Cardiac muscle cell (in vitro differentiated cells and primary cell): Measurements from ENCODE around the gene MBNL2. TPM values are rescaled to one million over a fixed set of nuclear protein-coding genes. Genes with fewer than 3 reads are reported as not detected.

Source experiments
- DNase-seq, 2 donors: peaks; one replicate each; pipeline versions ENCODE4 v3.0.0 to v3.0.0-alpha.2; 2010 to 2017; ENCODE audit warnings: low read depth in 1 of 2, low spot score in 1 of 2
- H3K27ac ChIP-seq: fragments of 200-600 bp; sonication (generic); 2 replicates; pipeline ENCODE4 v1.5.1; 2016
- H3K27me3 ChIP-seq: fragments of 200-600 bp; sonication (generic); 2 replicates; pipeline ENCODE4 v1.6.0; 2016; ENCODE audit warnings: control low read depth
- H3K36me3 ChIP-seq: fragments of 200-600 bp; sonication (generic); 2 replicates; pipeline ENCODE4 v1.5.1; 2016; ENCODE audit warnings: control low read depth
- H3K4me1 ChIP-seq: fragments of 200-600 bp; sonication (generic); 2 replicates; pipeline ENCODE4 v1.8.1; 2017; ENCODE audit warnings: low read depth, mild to moderate bottlenecking, mixed run types
- H3K4me3 ChIP-seq: fragments of 200-600 bp; sonication (generic); 2 replicates; pipeline ENCODE4 v1.5.1; 2016; ENCODE audit warnings: mild to moderate bottlenecking
- H3K9me3 ChIP-seq: fragments of 200-600 bp; sonication (generic); 2 replicates; pipeline ENCODE4 v1.5.1; 2017; ENCODE audit warnings: low read depth, mild to moderate bottlenecking, control low read depth
- polyA plus RNA-seq: library from polyadenylated mRNA; unstranded; fragments of >200 nt; fragmentation: Nextera tagmentation; extraction: Ambion mirVana; gene quantifications from 2 replicates; pipeline ENCODE4 v1.2.1, GENCODE V29; 2016
- total RNA-seq: library from RNA; depleted of rRNA; stranded (reverse); fragments of >200 nt; gene quantifications from 2 replicates; pipeline ENCODE4 v1.2.3, GENCODE V29; 2016
- TF ChIP-seq, protein P1 (sequence below): IDR thresholded peaks from 2 replicates; pipeline ENCODE4 v1.5.1; 2012; ENCODE audit warnings: low read depth, mild to moderate bottlenecking, low read length

The MBNL2 gene
- total and polyA plus RNA-seq, 2 experiments from 2014 or later: 15.2 to 27.8 TPM

DNA sequence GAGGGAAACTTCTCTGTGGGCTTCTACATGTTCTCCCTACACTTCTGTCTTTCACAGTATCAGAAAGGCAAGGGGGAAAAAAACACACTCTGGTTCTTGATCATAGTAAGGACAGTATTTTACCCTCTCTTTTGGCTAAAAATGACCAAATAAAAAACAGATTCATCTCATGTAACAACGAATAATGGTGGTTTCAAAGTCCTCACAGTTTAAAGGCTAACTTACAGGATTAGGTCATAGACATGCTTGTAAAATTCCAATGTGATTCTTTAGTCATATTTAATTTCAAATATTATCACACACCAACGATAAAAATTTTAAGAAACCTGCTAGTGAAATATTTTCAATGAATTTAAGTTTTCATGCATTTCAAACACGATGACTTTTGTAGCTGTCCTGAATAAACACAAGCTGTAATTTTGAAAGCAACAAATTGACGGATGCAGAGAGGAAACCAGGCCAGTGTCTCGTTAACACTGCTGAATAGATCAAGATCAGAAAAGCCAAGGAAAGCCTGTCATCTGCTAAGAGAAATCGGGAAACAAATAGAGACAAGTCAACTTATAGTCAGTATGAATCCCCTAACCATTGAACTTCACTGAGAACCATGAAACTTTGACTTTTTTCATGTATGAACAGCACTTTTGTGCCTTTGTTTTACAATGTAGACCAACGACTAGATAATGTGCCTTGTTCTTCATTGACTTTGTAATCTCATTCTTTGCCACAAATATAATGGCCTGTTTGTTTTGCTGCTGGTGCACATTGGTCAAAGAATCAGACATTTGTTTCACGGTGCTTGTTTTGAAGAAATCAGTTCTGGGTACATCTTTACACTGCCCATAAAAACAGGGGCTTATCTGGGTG lies 22.0 kb downstream of the MBNL2 start:
- Histone ChIP-seq H3K9me3 (no peaks in the 10 kb centered on the region), H3K4me1 (peaks cover 21% of the 10 kb centered on the region), H3K27me3 (no peaks in the 10 kb centered on the region), H3K36me3 (no peaks in the 10 kb centered on the region), H3K4me3 (no peak overlapping the region), H3K27ac (peak overlapping the region; percentile 20)
- TF ChIP-seq, protein P1, sequence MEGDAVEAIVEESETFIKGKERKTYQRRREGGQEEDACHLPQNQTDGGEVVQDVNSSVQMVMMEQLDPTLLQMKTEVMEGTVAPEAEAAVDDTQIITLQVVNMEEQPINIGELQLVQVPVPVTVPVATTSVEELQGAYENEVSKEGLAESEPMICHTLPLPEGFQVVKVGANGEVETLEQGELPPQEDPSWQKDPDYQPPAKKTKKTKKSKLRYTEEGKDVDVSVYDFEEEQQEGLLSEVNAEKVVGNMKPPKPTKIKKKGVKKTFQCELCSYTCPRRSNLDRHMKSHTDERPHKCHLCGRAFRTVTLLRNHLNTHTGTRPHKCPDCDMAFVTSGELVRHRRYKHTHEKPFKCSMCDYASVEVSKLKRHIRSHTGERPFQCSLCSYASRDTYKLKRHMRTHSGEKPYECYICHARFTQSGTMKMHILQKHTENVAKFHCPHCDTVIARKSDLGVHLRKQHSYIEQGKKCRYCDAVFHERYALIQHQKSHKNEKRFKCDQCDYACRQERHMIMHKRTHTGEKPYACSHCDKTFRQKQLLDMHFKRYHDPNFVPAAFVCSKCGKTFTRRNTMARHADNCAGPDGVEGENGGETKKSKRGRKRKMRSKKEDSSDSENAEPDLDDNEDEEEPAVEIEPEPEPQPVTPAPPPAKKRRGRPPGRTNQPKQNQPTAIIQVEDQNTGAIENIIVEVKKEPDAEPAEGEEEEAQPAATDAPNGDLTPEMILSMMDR: no peak
- DNase-seq: no peak

DNA sequence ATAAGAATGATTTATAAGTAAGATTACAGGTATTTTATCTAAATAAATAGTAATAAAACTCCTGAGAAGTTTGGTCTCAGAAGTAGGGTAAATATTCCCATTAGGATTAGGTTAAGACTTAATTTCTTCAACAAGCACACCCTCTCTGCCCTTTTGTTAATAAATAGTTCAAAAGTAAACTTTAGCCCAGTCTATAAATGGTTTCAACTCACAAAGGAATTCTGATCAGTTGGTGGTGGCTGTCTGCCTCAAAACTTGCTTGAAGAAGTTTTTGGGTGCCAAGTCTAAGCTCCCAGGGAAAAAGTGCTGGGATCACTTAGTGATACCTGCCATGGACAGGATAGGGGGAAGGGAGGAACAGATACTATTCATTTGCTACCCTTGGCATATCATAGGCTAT lies 22.9 kb downstream of the MBNL2 start:
- H3K9me3 ChIP-seq: no peaks in the 10 kb centered on the region
- no peak for DNase-seq
- H3K27me3 ChIP-seq: no peaks in the 10 kb centered on the region
- TF ChIP-seq, protein P1: no peak
- H3K36me3 ChIP-seq: no peaks in the 10 kb centered on the region
- peaks cover 13% of the 10 kb centered on the region for H3K4me1 ChIP-seq
- H3K4me3 ChIP-seq: no peak overlapping the region
- H3K27ac ChIP-seq: no peak overlapping the region

DNA sequence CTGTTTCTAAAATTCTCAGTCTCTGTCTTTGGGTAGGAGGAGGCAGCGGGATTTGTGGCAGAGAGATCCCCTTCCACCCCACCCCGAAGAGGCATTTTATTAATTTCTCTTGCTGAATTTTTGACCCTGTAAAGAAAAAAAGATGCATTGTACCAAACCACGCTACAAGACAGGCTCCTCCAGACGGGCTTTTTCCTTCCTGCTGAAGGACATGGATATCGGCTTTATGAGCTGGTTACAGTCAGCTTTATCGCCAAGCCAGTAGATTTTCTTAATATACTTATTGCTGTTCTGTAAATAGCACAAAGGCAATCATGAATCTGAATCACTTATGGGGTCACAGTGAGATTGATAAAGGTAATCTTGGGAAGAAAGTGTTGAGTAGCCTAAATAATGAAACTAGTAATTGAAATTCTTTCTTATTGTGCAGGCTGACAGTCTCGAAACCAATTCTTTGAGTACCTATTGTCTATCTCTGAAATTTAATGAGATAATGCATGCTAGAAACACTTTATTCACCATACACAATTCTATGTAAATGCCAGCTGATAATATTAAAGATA lies 24.5 kb downstream of the MBNL2 start:
- Histone ChIP-seq H3K36me3 (no peaks in the 10 kb centered on the region), H3K4me3 (no peak overlapping the region), H3K9me3 (no peaks in the 10 kb centered on the region), H3K27ac (no peak overlapping the region), H3K4me1 (peaks cover 3% of the 10 kb centered on the region), H3K27me3 (no peaks in the 10 kb centered on the region)
- TF ChIP-seq, protein P1: no peak
- DNase-seq: no peak

DNA sequence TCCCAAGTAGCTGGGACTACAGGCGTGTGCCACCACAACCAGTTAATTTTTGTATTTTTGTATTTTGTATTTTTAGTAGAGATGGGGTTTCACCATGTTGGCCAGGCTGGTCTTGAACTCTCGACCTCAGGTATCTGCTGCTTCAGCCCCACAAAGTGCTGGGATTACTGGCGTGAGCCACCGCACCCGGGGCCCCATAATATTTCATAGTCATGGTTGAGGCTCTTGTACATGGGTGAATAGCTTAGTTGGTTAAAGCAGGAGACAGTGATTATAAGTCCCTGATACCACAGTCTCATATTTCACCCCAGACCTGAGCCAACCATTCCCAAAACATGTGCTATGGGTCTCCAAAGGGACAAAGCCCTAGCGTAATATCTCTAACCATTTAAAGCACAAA lies 26.1 kb downstream of the MBNL2 start:
- no peak overlapping the region for H3K4me3 ChIP-seq

DNA sequence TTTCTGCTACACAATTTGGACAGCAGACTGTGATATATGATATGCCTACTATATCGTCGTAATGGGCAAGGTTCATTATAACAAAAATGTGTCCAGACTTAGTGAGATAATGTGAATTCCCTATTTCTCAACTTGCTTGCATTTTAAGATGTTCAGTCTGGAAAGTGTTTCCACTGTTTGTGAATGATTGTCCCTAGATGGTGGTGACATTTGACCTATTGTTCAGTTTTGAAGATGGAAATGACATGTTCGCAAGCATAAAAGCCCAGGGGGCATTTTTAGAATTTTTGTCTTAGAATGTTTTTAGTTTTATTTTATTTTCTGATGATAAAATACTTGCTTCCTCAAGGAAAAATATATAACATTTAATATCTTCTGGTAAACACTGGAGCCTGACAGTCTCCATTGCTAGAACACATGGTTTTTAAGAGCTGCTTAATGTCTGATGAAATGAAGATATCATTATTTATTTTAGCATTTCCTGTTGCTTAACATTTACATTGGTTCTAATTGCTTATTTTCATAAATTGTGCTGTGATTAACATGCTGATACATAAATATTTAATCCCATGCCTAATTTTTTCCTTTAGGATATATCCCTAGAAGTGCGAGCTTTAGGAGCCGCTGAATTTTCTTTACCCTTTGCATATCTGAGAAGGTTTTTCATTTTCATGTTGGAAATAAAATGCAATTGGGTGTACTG lies 27.1 kb downstream of the MBNL2 start:
- peak in 1 of 2 donors; percentile 66 for DNase-seq
- H3K27ac ChIP-seq: no peak overlapping the region
- peaks cover 3% of the 10 kb centered on the region for H3K4me1 ChIP-seq
- no peak overlapping the region for H3K4me3 ChIP-seq
- no peaks in the 10 kb centered on the region for H3K36me3 ChIP-seq
- no peaks in the 10 kb centered on the region for H3K27me3 ChIP-seq
- TF ChIP-seq, protein P1: no peak
- H3K9me3 ChIP-seq: no peaks in the 10 kb centered on the region

More for the DNA sequence above, 26.1 kb downstream of the MBNL2 start:
- DNase-seq: no peak
- no peaks in the 10 kb centered on the region for H3K36me3 ChIP-seq
- H3K27ac ChIP-seq: no peak overlapping the region
- TF ChIP-seq, protein P1: no peak
- no peaks in the 10 kb centered on the region for H3K27me3 ChIP-seq
- H3K4me1 ChIP-seq: peaks cover 3% of the 10 kb centered on the region
- H3K9me3 ChIP-seq: no peaks in the 10 kb centered on the region
